Activated CD4-positive, alpha-beta T cell treated with anti-CD3 and anti-CD28 coated beads, Interleukin-2, amount 50 U/mL, for 24 hours (primary cell): ENCODE measurements around the gene RGS6.

Source experiments
- DNase-seq, 2 donors: peaks; one replicate each; pipeline ENCODE4 v3.0.0-alpha.2; 2020; ENCODE audit warnings: low read depth in 1 of 2, low spot score in 1 of 2

The RGS6 gene

GRCh38 chr14:72389200-72389599 lies 457.0 kb downstream of the RGS6 start:
- no peak for DNase-seq

GRCh38 chr14:72401101-72401625 lies 468.9 kb downstream of the RGS6 start:
- DNase-seq, result no peak

DNA sequence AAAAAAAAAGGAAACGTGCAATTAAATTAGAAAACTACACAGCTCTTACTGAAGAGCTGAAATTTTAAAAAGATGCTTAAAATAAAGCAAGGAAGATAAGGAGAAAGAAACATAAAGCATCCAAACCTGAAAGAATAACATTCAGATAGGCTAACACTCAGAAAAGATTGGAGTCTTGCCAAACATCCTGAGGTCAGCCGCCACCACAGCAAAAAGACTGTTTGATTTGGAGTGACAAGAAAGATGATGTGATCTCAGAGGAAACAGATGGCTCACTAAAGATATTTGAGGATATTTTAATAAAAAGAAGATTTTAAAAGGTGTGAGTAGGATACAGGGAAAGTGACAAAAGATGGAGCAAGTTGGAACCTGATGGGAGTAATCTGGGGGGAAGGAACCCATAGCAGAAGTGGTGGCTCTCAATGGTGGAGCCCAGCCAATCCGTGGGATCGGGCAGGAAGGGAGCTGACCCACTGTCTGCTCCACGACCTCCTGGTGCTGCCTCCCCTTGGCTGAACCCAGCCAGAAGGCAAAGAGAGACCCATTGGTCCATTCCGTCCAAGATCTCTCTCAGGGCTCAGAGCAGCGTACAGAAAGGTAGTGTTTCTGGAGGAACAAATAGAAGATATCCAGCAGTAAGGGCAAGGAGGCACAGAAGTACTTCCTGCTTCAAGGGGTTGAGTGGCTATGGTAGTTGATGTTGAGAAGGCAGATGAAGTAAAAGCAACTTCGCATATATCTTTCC lies 469.6 kb downstream of the RGS6 start:
- no peak for DNase-seq

GRCh38 chr14:72402377-72402772 lies 470.1 kb downstream of the RGS6 start:
- DNase-seq, result no peak

GRCh38 chr14:72404106-72404774 lies 472.0 kb downstream of the RGS6 start:
- no peak for DNase-seq

GRCh38 chr14:72404998-72405397 lies 472.8 kb downstream of the RGS6 start:
- no peak for DNase-seq

GRCh38 chr14:72408020-72408419 lies 475.8 kb downstream of the RGS6 start:
- no peak for DNase-seq

GRCh38 chr14:72409047-72409446 lies 476.8 kb downstream of the RGS6 start:
- no peak for DNase-seq

DNA sequence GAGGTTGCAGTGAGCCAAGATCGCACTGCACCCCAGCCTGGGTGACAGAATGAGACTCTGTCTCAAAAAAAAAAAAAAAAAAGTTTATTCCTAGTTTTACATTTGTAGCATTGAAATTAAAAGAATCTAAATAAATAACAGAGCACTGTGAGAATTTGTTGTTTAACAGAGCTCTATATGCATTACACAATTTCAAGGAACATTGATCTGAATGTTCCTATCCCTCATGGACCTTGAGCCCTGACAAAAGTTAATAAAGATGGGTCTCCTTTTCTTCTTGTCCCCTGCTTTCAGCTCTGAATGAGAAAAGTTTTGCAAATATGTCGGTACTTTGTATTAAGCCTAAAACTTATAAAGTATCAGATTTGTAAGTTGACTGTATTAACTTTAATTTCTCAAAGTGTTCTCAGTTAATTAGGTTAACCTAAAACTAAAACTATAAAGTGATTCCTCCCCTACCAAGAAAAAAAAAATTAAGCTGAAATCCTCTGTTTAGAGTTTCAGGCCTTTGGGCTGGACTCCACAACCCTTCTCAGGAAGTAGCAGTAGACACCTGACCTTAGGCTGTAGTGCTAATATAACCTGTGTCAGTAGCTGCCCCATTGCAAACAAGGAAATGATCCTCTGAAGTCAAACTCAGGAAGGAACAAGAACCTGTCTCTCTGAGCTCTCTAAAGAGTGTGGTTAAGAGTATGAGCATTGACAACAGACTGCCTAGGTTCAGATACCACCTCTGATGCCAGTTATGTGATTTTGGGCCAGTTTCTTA lies 484.0 kb downstream of the RGS6 start:
- no peak for DNase-seq

GRCh38 chr14:72416892-72417291 lies 484.7 kb downstream of the RGS6 start:
- no peak for DNase-seq

- no peak for DNase-seq
Observed at GRCh38 chr14:72418806-72419205, 486.6 kb downstream of the RGS6 start.

GRCh38 chr14:72419226-72419775 lies 487.1 kb downstream of the RGS6 start:
- no peak for DNase-seq

DNA sequence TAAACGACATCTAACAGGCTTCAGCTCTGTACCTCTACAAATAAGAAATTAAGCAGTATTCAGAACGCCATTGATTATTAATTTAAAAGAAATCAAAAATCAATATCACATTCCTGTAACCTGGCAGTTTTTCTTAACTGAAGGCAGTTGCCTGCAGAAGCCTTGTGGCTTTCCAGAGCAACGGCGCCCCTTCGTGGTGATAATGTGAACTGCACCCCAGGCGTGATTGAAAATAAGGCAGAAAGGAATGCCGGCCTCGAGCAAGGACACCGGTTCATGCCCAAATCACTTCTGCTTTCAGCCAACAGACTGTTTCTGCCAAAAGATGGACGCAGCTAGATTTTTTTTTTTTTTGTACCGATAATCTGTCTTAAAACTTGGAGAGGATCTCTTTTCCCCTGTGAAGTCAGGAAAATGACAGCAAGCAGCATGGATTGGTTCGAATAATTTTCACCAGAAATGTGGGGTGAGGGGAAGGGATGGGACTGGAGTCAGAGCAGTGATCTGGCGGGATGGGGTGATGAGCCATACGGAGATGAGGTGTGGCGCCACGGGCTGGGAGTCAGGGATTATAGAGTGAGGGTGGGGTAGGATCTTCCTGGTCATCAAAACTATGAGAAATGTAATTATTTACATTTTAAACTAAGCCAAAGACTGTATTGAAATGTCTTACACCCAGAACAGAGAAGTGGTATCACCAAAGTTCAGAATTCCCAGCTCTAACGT lies 488.7 kb downstream of the RGS6 start:
- peak; percentile 66 to 69 for DNase-seq

- DNase-seq, result no peak
Observed at GRCh38 chr14:72423957-72424356, 491.7 kb downstream of the RGS6 start.

- no peak for DNase-seq
Observed at GRCh38 chr14:72430457-72430856, 498.2 kb downstream of the RGS6 start.

DNA sequence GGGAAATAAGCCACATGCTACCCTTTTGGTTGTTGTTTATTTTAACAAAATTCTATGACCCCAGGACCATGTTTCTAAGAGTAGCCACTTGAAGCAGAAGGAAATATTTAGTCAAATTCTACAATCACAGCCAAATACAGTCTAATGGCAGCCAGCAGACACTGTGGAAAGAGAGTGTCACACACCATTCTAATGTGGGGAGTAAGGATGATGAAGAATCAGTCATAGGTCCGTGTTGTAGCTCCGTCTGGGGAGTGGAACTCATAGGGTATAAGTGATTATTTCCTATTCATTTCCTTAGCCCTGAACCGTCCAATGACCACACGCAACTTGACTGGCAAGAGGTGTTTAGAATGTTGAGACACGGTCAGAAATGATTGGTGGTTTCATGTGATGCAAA lies 500.5 kb downstream of the RGS6 start:
- no peak for DNase-seq

DNA sequence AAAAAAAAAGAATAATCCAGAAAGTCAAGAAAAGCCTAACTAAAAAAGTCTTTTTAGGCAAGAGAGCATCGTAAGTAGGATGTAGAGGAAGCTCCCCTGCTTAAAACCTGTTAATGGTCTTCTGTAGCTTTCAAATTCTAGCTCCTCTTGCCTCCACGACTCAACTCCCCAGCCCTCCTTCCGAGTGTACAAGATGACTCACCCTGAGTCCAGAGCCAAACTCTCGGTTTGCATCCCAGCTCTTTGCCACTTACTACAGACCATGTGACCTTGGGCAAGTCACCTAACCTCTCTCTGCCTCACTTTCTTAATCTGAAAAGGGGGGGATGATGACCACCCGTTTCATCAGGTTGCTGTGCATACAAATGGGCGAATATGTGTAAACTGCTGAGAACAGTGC lies 501.3 kb downstream of the RGS6 start:
- no peak for DNase-seq

- no peak for DNase-seq
Observed at GRCh38 chr14:72434856-72435255, 502.6 kb downstream of the RGS6 start.

DNA sequence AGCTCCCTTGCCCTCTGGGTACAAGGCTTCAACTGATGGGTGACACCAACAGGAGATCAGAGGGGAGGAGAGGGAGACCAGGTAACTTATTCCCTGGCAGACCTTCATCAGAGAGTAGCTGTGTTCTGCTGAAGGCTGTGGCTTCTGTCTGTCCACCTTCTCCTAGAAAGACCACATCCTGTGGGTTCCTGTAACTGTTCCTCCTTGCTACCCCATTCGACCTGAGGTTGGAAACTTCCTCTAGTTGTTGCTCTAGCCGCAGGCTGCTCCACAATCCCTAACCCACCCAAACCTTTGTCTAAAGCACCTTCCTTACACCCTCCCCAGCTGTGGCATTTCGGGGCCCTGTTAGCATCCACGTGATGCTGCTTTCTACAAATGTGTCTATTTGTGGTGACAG lies 507.5 kb downstream of the RGS6 start:
- no peak for DNase-seq

- no peak for DNase-seq
Observed at GRCh38 chr14:72443256-72443655, 511.0 kb downstream of the RGS6 start.

DNA sequence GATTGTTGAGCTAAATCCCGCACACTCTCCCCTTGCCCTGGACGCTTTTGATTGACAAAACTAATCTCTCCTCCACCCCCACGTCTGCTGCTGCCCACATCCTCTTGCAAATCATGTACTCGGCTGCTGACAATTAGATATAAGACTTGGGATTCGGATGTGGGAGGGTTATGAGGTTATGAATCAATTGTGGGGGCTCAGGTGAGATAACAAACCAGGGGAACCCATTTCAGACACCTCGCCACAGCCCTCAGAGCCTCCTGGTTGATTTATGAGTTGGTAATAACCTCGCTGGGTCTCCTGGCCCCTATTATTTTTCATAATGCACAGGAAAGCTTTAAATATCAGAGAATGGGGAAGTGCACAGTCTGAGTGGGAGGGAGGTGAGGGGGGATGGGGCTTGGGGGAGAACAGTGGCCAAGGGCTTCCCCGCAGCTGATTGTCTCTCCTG lies 511.8 kb downstream of the RGS6 start:
- no peak for DNase-seq
